ENCODE measurements around the gene GAB4.
A peak's percentile ranks its signal among the peaks of the same experiment; 100 is the strongest.
"Not testable (repeated sequence)": the region's sequence is repeated elsewhere in the genome, so short reads cannot be mapped to it uniquely, and the experiment has no call there.

The GAB4 gene

GRCh38 chr22:16956290-16956689 lies 51.7 kb downstream of the GAB4 start:
- no peak for DNase-seq

- peak; percentile 51 for DNase-seq
Measured at GRCh38 chr22:16955678-16956210, 52.3 kb downstream of the GAB4 start.

- peak; percentile 24 for DNase-seq
Measured at GRCh38 chr22:16955081-16955480, 52.9 kb downstream of the GAB4 start.

- peak; percentile 34 for DNase-seq
Measured at GRCh38 chr22:16954060-16954403, 54.0 kb downstream of the GAB4 start.

- DNase-seq, result peak; percentile 58
Measured at GRCh38 chr22:16953206-16954059, 54.6 kb downstream of the GAB4 start.

- peak; percentile 73 for DNase-seq
Measured at GRCh38 chr22:16949561-16949960, 58.5 kb downstream of the GAB4 start.

GRCh38 chr22:16937811-16938210 lies 70.2 kb downstream of the GAB4 start:
- DNase-seq, result no peak

GRCh38 chr22:16937209-16937608 lies 70.8 kb downstream of the GAB4 start:
- not testable (repeated sequence) for DNase-seq

- no peak for DNase-seq
Measured at GRCh38 chr22:16936625-16937024, 71.4 kb downstream of the GAB4 start.

GRCh38 chr22:16935209-16935608 lies 72.8 kb downstream of the GAB4 start:
- DNase-seq, result no peak

GRCh38 chr22:16933291-16934282 lies 74.4 kb downstream of the GAB4 start:
- DNase-seq, result peak; percentile 64

- no peak for DNase-seq
Measured at GRCh38 chr22:16932577-16932976, 75.4 kb downstream of the GAB4 start.

- DNase-seq, result no peak
Measured at GRCh38 chr22:16925407-16925966, 82.5 kb downstream of the GAB4 start.

- DNase-seq, result no peak
Measured at GRCh38 chr22:16922706-16923105, 85.3 kb downstream of the GAB4 start.

- DNase-seq, result no peak
Measured at GRCh38 chr22:16922076-16922475, 85.9 kb downstream of the GAB4 start.

- DNase-seq, result peak; percentile 83
Measured at GRCh38 chr22:16917144-16918003, 90.6 kb downstream of the GAB4 start.

GRCh38 chr22:16915701-16916100 lies 92.3 kb downstream of the GAB4 start:
- peak; percentile 57 for DNase-seq

- DNase-seq, result not testable (repeated sequence)
Measured at GRCh38 chr22:16914911-16915310, 93.1 kb downstream of the GAB4 start.

- DNase-seq, result no peak
Measured at GRCh38 chr22:16914006-16914405, 94.0 kb downstream of the GAB4 start.

- DNase-seq, result no peak
Measured at GRCh38 chr22:16912281-16912680, 95.7 kb downstream of the GAB4 start.
